ENCODE measurements around the gene LYPD6.

Gene LYPD6

GRCh38 chr2:149507974-149508373, 177.6 kb downstream of the LYPD6 start:
- peak; percentile 66 for DNase-seq (ENCODE audit: low spot score)

DNA sequence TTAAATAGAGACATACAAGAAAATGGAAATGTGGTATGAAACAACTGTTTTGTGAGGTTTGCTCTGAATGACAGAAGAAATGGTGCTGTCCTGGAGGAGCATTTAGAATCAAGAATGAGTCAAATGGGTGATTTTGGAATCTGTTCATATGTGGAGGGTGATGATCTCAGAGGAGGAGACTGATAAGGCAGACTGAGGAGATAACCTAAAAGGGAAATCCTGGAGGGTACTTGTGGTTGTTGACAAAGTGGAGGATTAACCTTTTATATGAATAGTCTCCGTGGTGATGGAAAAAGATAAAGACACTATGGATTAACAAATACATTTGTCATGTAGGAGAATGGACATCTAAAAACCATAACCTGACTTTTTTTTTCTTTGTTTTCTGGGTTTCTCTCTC, 183.1 kb downstream of the LYPD6 start:
- no peak for DNase-seq (ENCODE audit: low spot score)
